ENCODE results near the gene NLRP5.
A peak's percentile ranks its signal among the peaks of the same experiment; 100 is the strongest.

Gene NLRP5

DNA sequence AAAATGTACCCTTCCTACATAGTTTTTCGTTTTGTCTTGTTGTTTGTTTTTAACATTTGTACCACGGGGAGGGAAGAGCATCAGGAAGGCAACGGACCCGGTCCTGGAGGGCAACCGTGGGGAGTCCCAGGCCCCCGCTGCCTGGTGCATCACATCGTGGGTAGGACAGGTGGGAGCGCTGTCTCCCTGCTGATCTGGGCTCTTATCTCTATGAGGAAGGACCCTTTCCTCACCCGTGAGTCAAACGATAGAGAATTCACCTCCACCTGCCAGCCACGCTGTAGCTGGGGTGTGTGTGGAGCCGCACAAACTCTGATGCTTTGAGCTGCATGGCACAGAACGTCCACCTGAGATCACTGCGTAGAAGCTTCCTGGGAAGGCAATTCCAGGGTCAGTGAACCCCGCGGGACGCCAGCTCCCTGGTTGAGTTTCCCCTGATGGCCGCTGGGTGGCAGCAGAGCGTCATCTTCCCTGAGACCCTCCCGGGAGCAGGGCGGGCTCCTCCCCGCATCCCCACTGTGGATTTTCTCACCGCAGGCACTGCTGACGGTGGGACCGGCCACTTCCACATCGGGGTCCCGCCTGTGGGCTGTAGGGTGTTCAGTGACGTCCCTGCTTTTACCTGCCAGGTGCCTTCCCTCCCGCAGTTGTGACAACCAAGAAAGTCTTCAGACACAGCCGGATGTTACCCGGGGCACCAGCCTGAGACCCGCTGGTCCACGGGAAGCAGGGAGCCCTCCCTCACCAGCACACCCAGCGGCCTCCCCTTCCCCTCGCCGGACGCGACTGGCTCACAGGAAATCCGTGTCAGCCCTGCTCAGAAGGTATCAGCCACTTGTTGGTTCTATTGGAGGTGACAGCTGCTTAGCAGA is 79.8 kb downstream of the NLRP5 start:
- Histone ChIP-seq H3K27ac (no peak overlapping the region), H3K9ac (no peak overlapping the region), H3K36me3 (ENCODE audit: control insufficient read depth, insufficient read depth, low read length) (no peaks in the 10 kb centered on the region)

DNA sequence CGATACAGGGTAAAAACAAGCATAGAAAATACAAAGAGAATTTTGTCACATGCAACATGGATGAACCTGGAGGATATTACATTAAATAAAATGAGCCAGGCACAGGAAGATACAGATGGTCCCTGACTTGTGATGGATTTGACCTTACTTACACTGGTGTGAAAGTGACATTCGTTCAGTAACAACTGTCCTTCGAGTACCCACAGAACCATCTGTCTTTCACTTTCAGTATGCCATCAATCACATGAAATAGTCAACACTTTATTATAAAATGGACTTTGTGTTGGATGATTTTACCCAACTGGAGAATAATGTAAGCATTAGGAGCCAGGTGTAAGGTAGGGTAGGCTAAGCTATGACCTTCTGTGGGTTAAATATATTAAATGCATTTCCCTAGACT is 83.1 kb downstream of the NLRP5 start:
- H3K79me2 ChIP-seq = no peaks in the 10 kb centered on the region

More for the DNA sequence above, 79.8 kb downstream of the NLRP5 start:
- peak overlapping the region; percentile 81 for H2AFZ ChIP-seq
- no peak overlapping the region for H3K4me3 ChIP-seq (ENCODE audit: low read depth, low read length)
- no peaks in the 10 kb centered on the region for H3K79me2 ChIP-seq
- H3K4me2 ChIP-seq (ENCODE audit: low read length) = peak overlapping the region; percentile 65
- TF ChIP-seq, protein P1, sequence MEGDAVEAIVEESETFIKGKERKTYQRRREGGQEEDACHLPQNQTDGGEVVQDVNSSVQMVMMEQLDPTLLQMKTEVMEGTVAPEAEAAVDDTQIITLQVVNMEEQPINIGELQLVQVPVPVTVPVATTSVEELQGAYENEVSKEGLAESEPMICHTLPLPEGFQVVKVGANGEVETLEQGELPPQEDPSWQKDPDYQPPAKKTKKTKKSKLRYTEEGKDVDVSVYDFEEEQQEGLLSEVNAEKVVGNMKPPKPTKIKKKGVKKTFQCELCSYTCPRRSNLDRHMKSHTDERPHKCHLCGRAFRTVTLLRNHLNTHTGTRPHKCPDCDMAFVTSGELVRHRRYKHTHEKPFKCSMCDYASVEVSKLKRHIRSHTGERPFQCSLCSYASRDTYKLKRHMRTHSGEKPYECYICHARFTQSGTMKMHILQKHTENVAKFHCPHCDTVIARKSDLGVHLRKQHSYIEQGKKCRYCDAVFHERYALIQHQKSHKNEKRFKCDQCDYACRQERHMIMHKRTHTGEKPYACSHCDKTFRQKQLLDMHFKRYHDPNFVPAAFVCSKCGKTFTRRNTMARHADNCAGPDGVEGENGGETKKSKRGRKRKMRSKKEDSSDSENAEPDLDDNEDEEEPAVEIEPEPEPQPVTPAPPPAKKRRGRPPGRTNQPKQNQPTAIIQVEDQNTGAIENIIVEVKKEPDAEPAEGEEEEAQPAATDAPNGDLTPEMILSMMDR (IDR thresholded peaks at IDR 0.05) = peak; percentile 92
- no peaks in the 10 kb centered on the region for H3K9me3 ChIP-seq (ENCODE audit: control insufficient read depth, low read length)
- peaks cover 9% of the 10 kb centered on the region for H3K4me1 ChIP-seq
- no peaks in the 10 kb centered on the region for H3K27me3 ChIP-seq (ENCODE audit: control insufficient read depth, insufficient read depth, low read length)

DNA sequence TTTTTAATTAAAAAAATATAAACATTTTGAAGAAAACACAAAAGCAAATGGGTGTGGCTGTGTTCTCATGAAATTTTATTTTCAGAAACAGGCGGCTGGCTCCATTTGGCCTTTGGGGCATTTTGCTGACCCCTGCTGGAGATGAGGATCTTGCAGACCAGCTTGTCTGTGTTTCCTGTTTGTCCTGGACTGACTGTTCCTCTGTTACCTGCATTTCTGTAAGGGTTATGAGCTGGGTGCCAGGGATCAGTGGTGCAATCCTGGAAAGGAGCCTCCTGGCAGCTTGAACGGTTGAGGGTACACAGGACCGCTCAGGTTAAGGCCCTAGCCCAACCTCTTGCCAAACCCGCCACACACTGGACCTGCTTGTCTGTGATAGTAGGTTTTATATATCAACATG is 84.6 kb downstream of the NLRP5 start:
- Histone ChIP-seq H3K9me3 (ENCODE audit: control insufficient read depth, low read length) (no peaks in the 10 kb centered on the region), H3K4me1 (peaks cover 8% of the 10 kb centered on the region), H3K36me3 (ENCODE audit: control insufficient read depth, insufficient read depth, low read length) (no peaks in the 10 kb centered on the region), H2AFZ (no peak overlapping the region), H3K27ac (no peak overlapping the region), H3K9ac (no peak overlapping the region), H3K27me3 (ENCODE audit: control insufficient read depth, insufficient read depth, low read length) (no peaks in the 10 kb centered on the region), H3K79me2 (no peaks in the 10 kb centered on the region), H3K4me3 (ENCODE audit: low read depth, low read length) (no peak overlapping the region), H3K4me2 (ENCODE audit: low read length) (no peak overlapping the region)
- TF ChIP-seq, protein P1 (IDR thresholded peaks at IDR 0.05) = peak; percentile 41

More for the DNA sequence above, 83.1 kb downstream of the NLRP5 start:
- Histone ChIP-seq H2AFZ (no peak overlapping the region), H3K9ac (no peak overlapping the region), H3K4me2 (ENCODE audit: low read length) (no peak overlapping the region), H3K27ac (no peak overlapping the region), H3K9me3 (ENCODE audit: control insufficient read depth, low read length) (no peaks in the 10 kb centered on the region), H3K27me3 (ENCODE audit: control insufficient read depth, insufficient read depth, low read length) (no peaks in the 10 kb centered on the region), H3K36me3 (ENCODE audit: control insufficient read depth, insufficient read depth, low read length) (no peaks in the 10 kb centered on the region), H3K4me3 (ENCODE audit: low read depth, low read length) (no peak overlapping the region), H3K4me1 (peaks cover 9% of the 10 kb centered on the region)
- TF ChIP-seq, protein P1 (IDR thresholded peaks at IDR 0.05) = no peak

DNA sequence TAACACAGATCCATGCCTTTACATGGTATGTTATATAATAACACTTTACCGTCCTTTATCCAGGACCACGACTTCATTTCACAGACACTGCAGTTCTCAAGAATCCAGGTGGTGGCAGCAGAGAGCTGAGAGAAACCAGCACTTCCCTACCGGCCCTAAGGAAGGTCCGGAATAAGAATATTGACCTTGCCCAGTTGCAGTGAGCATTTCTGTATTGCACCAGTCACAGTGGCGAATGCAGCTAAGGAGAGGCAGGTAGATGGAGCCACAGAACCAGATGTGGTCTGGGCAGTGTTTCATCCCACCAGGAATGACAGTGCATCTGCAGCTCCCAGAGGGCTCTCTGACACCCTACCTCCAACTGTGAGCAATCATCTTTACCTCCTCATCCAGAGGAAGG is 89.9 kb downstream of the NLRP5 start:
- TF ChIP-seq, protein P1 (IDR thresholded peaks at IDR 0.05) = peak; percentile 84
- Histone ChIP-seq H3K27ac (no peak overlapping the region), H3K27me3 (ENCODE audit: control insufficient read depth, insufficient read depth, low read length) (no peaks in the 10 kb centered on the region), H3K79me2 (no peaks in the 10 kb centered on the region), H3K9ac (no peak overlapping the region), H3K4me1 (no peaks in the 10 kb centered on the region), H3K4me3 (ENCODE audit: low read depth, low read length) (no peak overlapping the region), H2AFZ (no peak overlapping the region), H3K9me3 (ENCODE audit: control insufficient read depth, low read length) (no peaks in the 10 kb centered on the region), H3K4me2 (ENCODE audit: low read length) (no peak overlapping the region), H3K36me3 (ENCODE audit: control insufficient read depth, insufficient read depth, low read length) (no peaks in the 10 kb centered on the region)

DNA sequence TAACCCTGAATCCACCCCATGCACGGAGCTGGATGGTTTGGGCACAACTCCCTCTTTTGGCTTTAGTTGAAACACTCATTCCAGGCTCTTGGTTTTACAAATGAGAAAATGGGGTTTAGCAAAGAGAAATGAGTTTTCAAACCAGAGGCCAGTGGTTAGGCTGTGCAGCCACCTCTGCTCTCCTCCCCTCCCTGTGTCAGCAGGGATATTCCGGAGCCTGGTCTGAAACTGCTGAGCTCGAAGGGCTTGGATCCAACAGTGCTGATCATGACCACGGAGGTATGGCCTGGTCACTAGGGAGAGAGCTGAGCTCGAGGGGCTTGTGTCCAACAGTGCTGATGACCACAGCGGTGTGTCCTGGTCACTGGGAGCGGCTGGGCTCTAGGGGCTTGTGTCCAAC is 93.0 kb downstream of the NLRP5 start:
- no peak overlapping the region for H2AFZ ChIP-seq
- H3K36me3 ChIP-seq (ENCODE audit: control insufficient read depth, insufficient read depth, low read length) = no peaks in the 10 kb centered on the region
- H3K27me3 ChIP-seq (ENCODE audit: control insufficient read depth, insufficient read depth, low read length) = no peaks in the 10 kb centered on the region
- H3K9me3 ChIP-seq (ENCODE audit: control insufficient read depth, low read length) = no peaks in the 10 kb centered on the region
- no peak overlapping the region for H3K9ac ChIP-seq
- H3K4me2 ChIP-seq (ENCODE audit: low read length) = no peak overlapping the region
- H3K4me3 ChIP-seq (ENCODE audit: low read depth, low read length) = no peak overlapping the region
- TF ChIP-seq, protein P1 (IDR thresholded peaks at IDR 0.05) = no peak
- no peak overlapping the region for H3K27ac ChIP-seq
- no peaks in the 10 kb centered on the region for H3K79me2 ChIP-seq
- no peaks in the 10 kb centered on the region for H3K4me1 ChIP-seq
